Endothelial cell of umbilical vein (primary cell): ENCODE data around the gene COL23A1. TPM values are rescaled to one million over a fixed set of nuclear protein-coding genes. Genes with fewer than 3 reads are reported as not detected.

Source experiments
- BruUV-seq: library from RNA; stranded (reverse); fragments of 400-500 nt; replicated peaks from 2 replicates; lab custom pipeline; 2021; lab: Mats Ljungman, UMichigan
- CTCF ChIA-PET: fragments of 300-600, 350-600 bp; sonication (Branson Sonifier 250); formaldehyde crosslinking; loops from one replicate; lab custom pipeline; 2021; ENCODE audit warnings: antibody characterized with exemption, inconsistent platforms; lab: Charles Lee
- POLR2A ChIA-PET: fragments of 300-600, 350-600 bp; sonication (Branson Sonifier 250); formaldehyde crosslinking; loops from one replicate; lab custom pipeline; 2021; ENCODE audit warnings: antibody characterized with exemption, inconsistent platforms; lab: Charles Lee
- DNase-seq: peaks from one replicate; pipeline ENCODE4 v3.0.0-alpha.2; 2011; ENCODE audit warnings: low read depth, low spot score
- FAIRE-seq: peaks from 2 replicates; lab custom pipeline; 2011; peaks lifted over from hg19 to GRCh38; lab: Jason Lieb, UNC
- H2AFZ ChIP-seq: 2 replicates; pipeline ENCODE4 v1.6.0; 2012; ENCODE audit warnings: low read depth, low read length, control low read depth, inconsistent platforms
- H3K27ac ChIP-seq: 2 replicates; pipeline ENCODE4 v1.5.1; 2011; ENCODE audit warnings: low read depth, mild to moderate bottlenecking, control low read depth, low read length, moderate library complexity; ENCODE audit not compliant: insufficient read depth
- H3K27me3 ChIP-seq, 2 experiments: 2 replicates each; pipeline versions ENCODE4 v1.6.0 to v1.6.1; 2011; ENCODE audit warnings: low read length in 2 of 2, mixed read lengths in 1 of 2; ENCODE audit not compliant: control insufficient read depth in 2 of 2, insufficient read depth in 2 of 2
- H3K36me3 ChIP-seq, 2 experiments: 2 replicates in 1 of 2; 3 replicates in 1 of 2; pipeline ENCODE4 v1.5.1; 2011; ENCODE audit warnings: low read length in 2 of 2, mild to moderate bottlenecking in 1 of 2, moderate library complexity in 1 of 2; ENCODE audit not compliant: control insufficient read depth in 2 of 2, insufficient read depth in 2 of 2; ENCODE audit errors: extremely low read depth in 1 of 2
- H3K4me1 ChIP-seq: 3 replicates; pipeline ENCODE4 v1.5.1; 2011; ENCODE audit warnings: mild to moderate bottlenecking, low read length; ENCODE audit not compliant: control insufficient read depth, insufficient read depth; ENCODE audit errors: extremely low read depth
- H3K4me2 ChIP-seq: 2 replicates; pipeline ENCODE4 v1.6.1; 2011; ENCODE audit warnings: low read length, control low read depth, mixed read lengths; ENCODE audit not compliant: insufficient read depth
- H3K4me3 ChIP-seq, 3 experiments: fragments of 200-600 bp in 1 of 3; sonication (generic), shearing (Covaris generic) in 1 of 3; replicated peaks in 1 of 3; 2 replicates each; pipeline ENCODE4 v1.5.1; 2011 to 2016; ENCODE audit warnings: control low read depth in 3 of 3, low read length in 3 of 3, mild to moderate bottlenecking in 2 of 3, inconsistent platforms in 1 of 3, low read depth in 1 of 3, moderate library complexity in 1 of 3; ENCODE audit not compliant: insufficient read depth in 1 of 3
- H3K79me2 ChIP-seq: 2 replicates; pipeline ENCODE4 v1.6.0; 2012; ENCODE audit warnings: low read length, inconsistent platforms; ENCODE audit not compliant: control insufficient read depth, insufficient read depth
- H3K9ac ChIP-seq: replicated peaks from 2 replicates; pipeline ENCODE3; 2011; ENCODE audit warnings: low read length, control low read depth; ENCODE audit not compliant: insufficient read depth; ENCODE audit errors: extremely low read depth
- H3K9me1 ChIP-seq: replicated peaks from 3 replicates; pipeline ENCODE4 v1.6.0; 2011; ENCODE audit warnings: mild to moderate bottlenecking, low read length; ENCODE audit not compliant: control insufficient read depth, insufficient read depth; ENCODE audit errors: extremely low read depth
- H3K9me3 ChIP-seq: replicated peaks from 2 replicates; pipeline ENCODE4 v1.5.1; 2012; ENCODE audit warnings: low read length, inconsistent platforms; ENCODE audit not compliant: control insufficient read depth, insufficient read depth
- H4K20me1 ChIP-seq: replicated peaks from 2 replicates; pipeline ENCODE3; 2011; ENCODE audit warnings: mild to moderate bottlenecking, low read length; ENCODE audit not compliant: control insufficient read depth, insufficient read depth; ENCODE audit errors: extremely low read depth
- EZH2 ChIP-seq: IDR thresholded peaks from 2 replicates; pipeline ENCODE4 v1.6.1; 2012; ENCODE audit warnings: borderline replicate concordance, low read depth, mild to moderate bottlenecking, moderate library complexity, low read length, inconsistent platforms; ENCODE audit not compliant: severe bottlenecking
- FOS ChIP-seq: IDR thresholded peaks from 2 replicates; pipeline ENCODE4 v1.6.1; 2011; ENCODE audit warnings: mild to moderate bottlenecking, low read length, moderate library complexity, borderline replicate concordance; ENCODE audit not compliant: insufficient read depth
- GATA2 ChIP-seq: IDR thresholded peaks from 2 replicates; pipeline ENCODE4 v1.7.0; 2011; ENCODE audit warnings: low read depth, mild to moderate bottlenecking, moderate library complexity, mixed read lengths, low read length; ENCODE audit not compliant: insufficient read length, insufficient read depth
- JUN ChIP-seq: IDR thresholded peaks from 2 replicates; pipeline ENCODE4 v1.6.1; 2011; ENCODE audit warnings: borderline replicate concordance, low read depth; ENCODE audit not compliant: insufficient read length, insufficient read depth
- MYC ChIP-seq: IDR thresholded peaks from one replicate; pipeline ENCODE4 v1.6.1; 2011; ENCODE audit warnings: mild to moderate bottlenecking, low read depth, low read length
- POLR2A ChIP-seq: IDR thresholded peaks from 2 replicates; pipeline ENCODE4 v1.6.1; 2012; ENCODE audit warnings: low read depth, mild to moderate bottlenecking, control low read depth, low read length
- POLR2AphosphoS5 ChIP-seq: IDR thresholded peaks from 2 replicates; pipeline ENCODE4 v1.6.1; 2012; ENCODE audit warnings: low read depth, mild to moderate bottlenecking, control low read depth, low read length, moderate library complexity; ENCODE audit not compliant: insufficient read depth
- dilution Hi-C: fragments of 300-500 bp; cut with MboI; formaldehyde crosslinking; loops from one replicate; pipeline ENCODE4 v1.15.0; 2019; ENCODE audit warnings: low sequenced_read_pairs; ENCODE audit not compliant: extremely low pct_ligation_motif_present
- intact Hi-C: fragments of 100-400 bp; cut with micrococcal nuclease; formaldehyde crosslinking; loops from one replicate; pipeline ENCODE4 v1.10.0; 2022
- polyA plus RNA-seq, 4 experiments: library from polyadenylated mRNA; depleted of rRNA in 3 of 4; stranded (reverse) in 3 of 4; unstranded in 1 of 4; fragments of >200 nt; gene quantifications; 2 replicates each; pipeline versions ENCODE4 v1.2.1 to v1.2.3, GENCODE V29; 2011 to 2012; ENCODE audit warnings: missing spikeins in 1 of 4
- total RNA-seq: library from RNA; stranded (reverse); gene quantifications from 2 replicates; pipeline ENCODE4 v1.2.3, GENCODE V29; 2021
- TF ChIP-seq, protein P1 (sequence below): IDR thresholded peaks from 2 replicates; pipeline ENCODE4 v1.6.1; 2011; ENCODE audit not compliant: insufficient read depth, insufficient read length
- TF ChIP-seq, protein P2 (sequence below), 2 donors: IDR thresholded peaks; 1 replicate in 1 of 2; 2 replicates in 1 of 2; pipeline ENCODE4 v1.5.1; 2011; ENCODE audit warnings: low read length in 2 of 2, mild to moderate bottlenecking in 2 of 2, moderate library complexity in 2 of 2, control low read depth in 1 of 2, inconsistent platforms in 1 of 2, low read depth in 1 of 2; ENCODE audit not compliant: insufficient read depth in 1 of 2; ENCODE audit errors: extremely low read depth in 1 of 2

COL23A1 gene
- total and polyA plus RNA-seq, 2 donors (not counting 3 experiments of a cell fraction or from before 2014, with no cell fraction given): not detected

DNA sequence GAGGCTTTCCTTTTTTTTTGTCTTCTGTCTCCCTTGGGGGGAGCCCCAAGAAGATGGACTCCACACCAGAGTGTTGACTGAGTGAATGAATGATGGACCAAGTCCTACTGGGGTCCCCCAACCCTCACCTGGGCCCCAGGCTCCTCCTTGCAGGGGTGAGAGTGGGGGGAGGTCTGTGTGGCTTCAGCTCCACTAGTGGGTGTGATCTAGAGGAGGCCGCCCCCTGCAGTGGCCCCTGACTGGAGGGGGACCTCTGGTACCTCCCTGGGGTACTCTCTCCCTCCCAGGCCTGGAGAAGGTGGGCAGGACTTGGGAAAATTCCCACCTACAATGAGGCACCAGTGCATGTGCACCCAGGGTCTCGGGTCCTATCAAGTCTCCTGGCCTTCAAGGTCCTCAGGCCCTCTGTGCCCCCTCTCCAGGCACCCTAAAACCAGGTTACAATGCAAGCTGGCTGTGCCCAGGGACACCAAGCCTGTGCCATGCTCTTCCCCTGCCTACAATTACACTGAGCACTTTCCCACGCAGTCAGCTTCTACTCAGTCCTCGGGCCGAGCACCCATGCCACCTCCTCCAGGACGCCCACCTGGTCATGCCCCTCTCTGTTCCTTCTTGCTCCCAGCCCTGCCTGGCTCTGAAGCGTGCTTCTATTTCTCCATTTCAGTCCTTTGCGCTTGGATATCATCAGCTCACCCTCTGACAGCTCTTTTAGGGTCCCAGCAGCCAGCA lies 240.4 kb downstream of the COL23A1 start:
- Histone ChIP-seq H3K79me2 (no peaks in the 10 kb centered on the region), H3K9me3 (no peaks in the 10 kb centered on the region), H3K4me1 (no peaks in the 10 kb centered on the region), H3K36me3 (no peaks in the 10 kb centered on the region), H3K27me3 (no peaks in the 10 kb centered on the region), H3K27ac (no peak overlapping the region), H4K20me1 (no peaks in the 10 kb centered on the region), H2AFZ (no peak overlapping the region), H3K9ac (no peak overlapping the region), H3K9me1 (no peaks in the 10 kb centered on the region), H3K4me2 (no peak overlapping the region), H3K4me3 (no peak overlapping the region)
- intact Hi-C loops: no loop called here
- DNase-seq (no peak), FAIRE-seq (no peak)
- CTCF ChIA-PET: no interaction called here
- BruUV-seq: no TSS peak
- POLR2A ChIA-PET: no interaction called here
- TF ChIP-seq MYC (no peak), GATA2 (no peak), POLR2A (no peak), POLR2AphosphoS5 (no peak), FOS (no peak), JUN (no peak), EZH2 (no peak)
- TF ChIP-seq, protein P1, sequence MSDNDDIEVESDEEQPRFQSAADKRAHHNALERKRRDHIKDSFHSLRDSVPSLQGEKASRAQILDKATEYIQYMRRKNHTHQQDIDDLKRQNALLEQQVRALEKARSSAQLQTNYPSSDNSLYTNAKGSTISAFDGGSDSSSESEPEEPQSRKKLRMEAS: no peak
- TF ChIP-seq, protein P2, sequence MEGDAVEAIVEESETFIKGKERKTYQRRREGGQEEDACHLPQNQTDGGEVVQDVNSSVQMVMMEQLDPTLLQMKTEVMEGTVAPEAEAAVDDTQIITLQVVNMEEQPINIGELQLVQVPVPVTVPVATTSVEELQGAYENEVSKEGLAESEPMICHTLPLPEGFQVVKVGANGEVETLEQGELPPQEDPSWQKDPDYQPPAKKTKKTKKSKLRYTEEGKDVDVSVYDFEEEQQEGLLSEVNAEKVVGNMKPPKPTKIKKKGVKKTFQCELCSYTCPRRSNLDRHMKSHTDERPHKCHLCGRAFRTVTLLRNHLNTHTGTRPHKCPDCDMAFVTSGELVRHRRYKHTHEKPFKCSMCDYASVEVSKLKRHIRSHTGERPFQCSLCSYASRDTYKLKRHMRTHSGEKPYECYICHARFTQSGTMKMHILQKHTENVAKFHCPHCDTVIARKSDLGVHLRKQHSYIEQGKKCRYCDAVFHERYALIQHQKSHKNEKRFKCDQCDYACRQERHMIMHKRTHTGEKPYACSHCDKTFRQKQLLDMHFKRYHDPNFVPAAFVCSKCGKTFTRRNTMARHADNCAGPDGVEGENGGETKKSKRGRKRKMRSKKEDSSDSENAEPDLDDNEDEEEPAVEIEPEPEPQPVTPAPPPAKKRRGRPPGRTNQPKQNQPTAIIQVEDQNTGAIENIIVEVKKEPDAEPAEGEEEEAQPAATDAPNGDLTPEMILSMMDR (IDR thresholded peaks at IDR 0.05; ENCODE audit: extremely low read depth in 1 of 2, insufficient read depth in 1 of 2, low read depth in 1 of 2, low read length in 2 of 2): no peak
- dilution Hi-C loops: no loop called here
